Islet of Langerhans (tissue), 1 donor: Measurements from ENCODE around the gene BRAP.
"Not testable (repeated sequence)": the region's sequence is repeated elsewhere in the genome, so short reads cannot be mapped to it uniquely, and the experiment has no call there.

Experiments
- FAIRE-seq: peaks from one replicate; lab custom pipeline; 2011; peaks lifted over from hg19 to GRCh38; lab: Jason Lieb, UNC

BRAP gene

GRCh38 chr12:111605911-111606766 is 79.6 kb downstream of the BRAP start:
- FAIRE-seq = no peak

- FAIRE-seq = not testable (repeated sequence)
These were observed 82.9 kb downstream of the BRAP start for GRCh38 chr12:111602857-111603256.

- no peak for FAIRE-seq
These were observed 83.4 kb downstream of the BRAP start for GRCh38 chr12:111602348-111602747.

DNA sequence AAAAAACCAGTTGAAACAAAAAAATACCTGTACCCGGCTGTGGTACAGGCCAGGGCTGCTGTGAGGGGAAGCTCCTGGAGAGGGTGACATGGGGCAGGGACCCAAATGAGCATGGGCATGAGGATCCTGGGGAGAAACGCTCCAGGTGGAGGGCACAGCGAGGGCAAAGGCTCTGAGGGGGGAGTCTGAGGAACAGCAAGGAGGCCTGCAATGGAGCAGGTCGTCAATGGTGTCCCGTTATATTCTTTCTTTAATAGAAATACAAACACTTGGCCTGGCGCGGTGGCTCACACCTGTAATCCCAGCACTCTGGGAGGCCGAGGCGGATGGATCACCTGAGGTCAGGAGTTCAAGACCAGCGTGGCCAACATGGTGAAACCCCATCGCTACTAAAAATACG is 84.8 kb downstream of the BRAP start:
- not testable (repeated sequence) for FAIRE-seq

GRCh38 chr12:111600205-111600642 is 85.5 kb downstream of the BRAP start:
- no peak for FAIRE-seq

DNA sequence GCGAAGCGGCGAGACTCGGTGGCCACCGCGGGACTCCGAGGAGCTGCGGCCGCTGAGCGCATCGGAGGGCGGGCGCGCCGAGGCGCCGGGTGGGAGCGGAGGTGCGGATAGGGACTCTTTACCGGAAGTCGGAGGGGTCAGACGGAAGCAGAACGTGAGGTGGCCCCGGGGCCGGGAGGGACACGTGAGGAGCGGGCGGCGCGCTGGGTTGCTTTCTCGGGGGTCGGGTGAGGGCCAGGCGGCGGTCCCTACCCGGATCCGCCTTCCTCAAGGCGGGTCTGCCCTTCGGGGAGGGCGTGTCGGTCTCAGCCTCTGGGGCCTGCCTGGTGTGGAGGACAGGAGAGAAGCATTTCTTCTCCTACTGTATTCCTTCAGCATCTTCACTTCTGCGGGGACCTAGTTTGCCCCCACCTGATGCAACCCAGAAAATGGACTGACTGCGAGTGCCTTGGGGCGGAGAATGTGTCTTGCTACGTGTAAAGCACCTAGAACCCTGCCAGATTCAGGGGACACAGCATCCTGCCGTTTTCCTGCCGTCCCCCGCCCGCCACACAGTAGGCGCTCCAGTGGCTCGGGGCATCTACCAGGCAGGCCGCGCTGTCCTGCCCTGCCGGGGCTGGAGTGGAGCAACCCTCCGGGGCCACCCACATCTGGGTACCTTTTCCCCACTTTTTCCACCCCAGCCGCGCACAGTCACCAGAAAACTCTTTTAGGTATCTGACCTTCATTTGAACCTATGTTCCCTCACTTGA is 86.1 kb downstream of the BRAP start:
- FAIRE-seq = no peak

DNA sequence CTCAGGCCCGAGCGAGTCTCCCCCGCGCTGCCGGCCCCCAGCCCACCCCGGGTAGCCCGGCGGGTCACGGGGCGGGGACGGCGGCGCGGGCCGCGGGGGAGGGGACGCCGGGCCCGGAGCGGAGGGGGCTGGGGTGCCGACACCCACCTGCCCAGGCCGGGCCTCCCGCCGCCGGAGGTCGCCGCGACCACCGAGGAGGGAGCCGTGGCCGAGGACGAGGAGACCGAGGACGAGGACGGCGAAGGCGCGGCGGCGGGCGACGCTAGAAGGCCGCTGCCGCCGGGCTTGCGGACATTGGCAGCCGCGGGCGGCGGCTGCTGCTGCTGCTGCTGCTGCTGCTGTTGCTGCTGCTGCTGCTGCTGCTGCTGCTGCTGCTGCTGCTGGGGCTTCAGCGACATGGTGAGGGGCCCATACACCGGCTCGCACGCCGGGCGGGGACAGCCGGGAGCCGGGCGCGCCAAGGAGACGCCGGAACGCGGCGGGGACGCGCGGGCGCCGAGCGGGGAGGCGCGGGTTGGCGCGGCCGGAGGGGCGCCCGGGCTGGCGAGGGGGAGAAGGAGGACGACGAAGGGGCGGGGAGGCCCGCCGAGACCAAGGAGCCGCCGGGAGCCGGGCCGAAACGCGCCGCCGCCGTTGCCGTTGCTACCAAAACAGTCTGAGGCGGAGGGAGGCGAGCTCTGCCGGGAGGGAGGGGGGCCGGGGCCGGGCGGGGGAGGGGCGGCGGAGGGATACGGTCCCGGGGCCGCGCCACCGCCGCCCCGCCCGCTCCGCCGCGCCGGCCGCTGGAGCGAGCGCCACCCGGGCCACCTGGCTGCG is 86.9 kb downstream of the BRAP start, which contains the start of gene ATXN2:
Gene ATXN2, minus strand, starts transcription at position 679 of the 816 bp plus-strand sequence. Its CDS starts 281 bp downstream, at position 398.
- no peak for FAIRE-seq

GRCh38 chr12:111597831-111598636 is 87.7 kb downstream of the BRAP start:
- FAIRE-seq = no peak

GRCh38 chr12:111596985-111597830 is 88.5 kb downstream of the BRAP start:
- FAIRE-seq = no peak

GRCh38 chr12:111595341-111595835 is 90.4 kb downstream of the BRAP start:
- FAIRE-seq = not testable (repeated sequence)
